C4-2B (cell line): Measurements from ENCODE around the gene CYBC1.

ENCODE experiments used
- H3K27ac ChIP-seq: fragments of 450-650 bp; 2 replicates; pipeline ENCODE4 v1.5.1; 2017
- CTCF ChIP-seq: fragments of 450-650 bp; conservative IDR thresholded peaks from 2 replicates; pipeline ENCODE4 v1.5.1; 2017; ENCODE audit warnings: mild to moderate bottlenecking
- ZFX ChIP-seq: fragments of 450-650 bp; IDR thresholded peaks from 2 replicates; pipeline ENCODE4 v1.6.1; 2017

The CYBC1 gene

GRCh38 chr17:82487910-82488309 is 37.4 kb upstream of the CYBC1 start:
- TF ChIP-seq CTCF (no peak), ZFX (no peak)
- no peak overlapping the region for H3K27ac ChIP-seq

- no peak overlapping the region for H3K27ac ChIP-seq
- TF ChIP-seq ZFX = no peak
- no peak for TF ChIP-seq CTCF
Measured at GRCh38 chr17:82486231-82487094, 35.9 kb upstream of the CYBC1 start.

DNA sequence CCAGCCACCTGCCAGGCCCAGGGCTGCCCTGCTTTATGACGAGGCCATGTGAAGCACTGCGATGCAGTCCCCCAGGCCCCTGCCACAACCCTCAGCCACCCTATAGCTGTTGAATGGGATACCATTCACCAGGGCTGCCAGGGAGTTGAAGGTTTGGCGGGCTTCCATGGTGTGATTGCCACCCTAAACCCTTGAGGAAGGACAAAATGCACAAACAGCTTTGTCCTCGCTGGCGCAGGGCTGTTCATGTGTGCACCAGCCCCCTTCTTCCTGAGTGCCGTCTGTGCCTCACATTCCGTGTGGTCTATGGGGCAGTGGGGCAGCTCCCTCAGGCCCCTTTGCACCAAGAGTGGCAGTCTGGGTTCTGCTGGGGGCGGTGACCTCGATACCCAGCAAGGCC is 33.3 kb upstream of the CYBC1 start:
- H3K27ac ChIP-seq = no peak overlapping the region
- TF ChIP-seq ZFX (no peak), CTCF (no peak)

GRCh38 chr17:82483204-82483660 is 32.7 kb upstream of the CYBC1 start:
- TF ChIP-seq ZFX = no peak
- no peak for TF ChIP-seq CTCF
- H3K27ac ChIP-seq = no peak overlapping the region

GRCh38 chr17:82480318-82480717 is 29.8 kb upstream of the CYBC1 start:
- no peak overlapping the region for H3K27ac ChIP-seq
- TF ChIP-seq CTCF (no peak), ZFX (no peak)

- H3K27ac ChIP-seq = no peak overlapping the region
- TF ChIP-seq ZFX (no peak), CTCF (no peak)
Measured at GRCh38 chr17:82479602-82480001, 29.1 kb upstream of the CYBC1 start.

- TF ChIP-seq CTCF = no peak
- no peak for TF ChIP-seq ZFX
- H3K27ac ChIP-seq = no peak overlapping the region
Measured at GRCh38 chr17:82477934-82478333, 27.4 kb upstream of the CYBC1 start.
